Epithelial cell of proximal tubule (primary cell): ENCODE results near the gene CFL2. TPM values are rescaled to one million over a fixed set of nuclear protein-coding genes. Genes with fewer than 3 reads are reported as not detected.

Experiments used
- DNase-seq: peaks from one replicate; pipeline ENCODE4 v3.0.0-alpha.2; 2011; ENCODE audit warnings: low read depth
- H3K4me3 ChIP-seq: 2 replicates; pipeline ENCODE4 v1.5.1; 2011; ENCODE audit warnings: low read depth, mild to moderate bottlenecking, low read length
- total RNA-seq: library from RNA; depleted of rRNA; stranded (reverse); fragments of >200 nt; gene quantifications from 2 replicates; pipeline ENCODE4 v1.2.3, GENCODE V29; 2015
- TF ChIP-seq, protein P1 (sequence below): conservative IDR thresholded peaks from 2 replicates; pipeline ENCODE4 v1.5.1; 2012; ENCODE audit warnings: low read depth, mild to moderate bottlenecking, low read length

CFL2 gene
- total RNA-seq, 1 donor from 2014 or later, result 67.7 TPM

DNA sequence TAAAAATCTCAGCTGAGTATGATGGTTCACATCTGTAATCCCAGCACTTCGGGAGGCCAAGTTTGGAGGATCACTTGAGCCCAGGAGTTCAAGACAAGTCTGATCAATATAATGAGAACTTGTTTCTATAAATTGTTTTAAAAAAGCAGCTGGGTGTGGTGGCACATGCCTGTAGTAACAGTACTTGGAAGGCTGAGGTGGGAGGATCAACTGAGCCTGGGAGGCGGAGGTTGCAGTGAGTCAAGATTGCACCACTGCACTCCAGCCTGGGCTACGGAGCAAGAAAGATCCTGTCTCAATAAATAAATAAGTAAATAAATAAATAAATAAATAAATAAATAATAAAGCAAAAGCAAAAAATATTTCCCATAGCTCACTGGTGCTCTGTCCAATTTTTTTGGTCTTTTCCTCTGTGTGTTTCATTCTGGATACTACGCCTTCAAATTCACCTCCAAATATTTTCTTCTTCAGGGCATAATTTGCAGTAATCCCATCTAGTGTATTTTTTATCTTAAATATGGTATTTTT, 51.8 kb downstream of the CFL2 start:
- no peak for DNase-seq
- TF ChIP-seq, protein P1, sequence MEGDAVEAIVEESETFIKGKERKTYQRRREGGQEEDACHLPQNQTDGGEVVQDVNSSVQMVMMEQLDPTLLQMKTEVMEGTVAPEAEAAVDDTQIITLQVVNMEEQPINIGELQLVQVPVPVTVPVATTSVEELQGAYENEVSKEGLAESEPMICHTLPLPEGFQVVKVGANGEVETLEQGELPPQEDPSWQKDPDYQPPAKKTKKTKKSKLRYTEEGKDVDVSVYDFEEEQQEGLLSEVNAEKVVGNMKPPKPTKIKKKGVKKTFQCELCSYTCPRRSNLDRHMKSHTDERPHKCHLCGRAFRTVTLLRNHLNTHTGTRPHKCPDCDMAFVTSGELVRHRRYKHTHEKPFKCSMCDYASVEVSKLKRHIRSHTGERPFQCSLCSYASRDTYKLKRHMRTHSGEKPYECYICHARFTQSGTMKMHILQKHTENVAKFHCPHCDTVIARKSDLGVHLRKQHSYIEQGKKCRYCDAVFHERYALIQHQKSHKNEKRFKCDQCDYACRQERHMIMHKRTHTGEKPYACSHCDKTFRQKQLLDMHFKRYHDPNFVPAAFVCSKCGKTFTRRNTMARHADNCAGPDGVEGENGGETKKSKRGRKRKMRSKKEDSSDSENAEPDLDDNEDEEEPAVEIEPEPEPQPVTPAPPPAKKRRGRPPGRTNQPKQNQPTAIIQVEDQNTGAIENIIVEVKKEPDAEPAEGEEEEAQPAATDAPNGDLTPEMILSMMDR, result no peak
- no peak overlapping the region for H3K4me3 ChIP-seq

DNA sequence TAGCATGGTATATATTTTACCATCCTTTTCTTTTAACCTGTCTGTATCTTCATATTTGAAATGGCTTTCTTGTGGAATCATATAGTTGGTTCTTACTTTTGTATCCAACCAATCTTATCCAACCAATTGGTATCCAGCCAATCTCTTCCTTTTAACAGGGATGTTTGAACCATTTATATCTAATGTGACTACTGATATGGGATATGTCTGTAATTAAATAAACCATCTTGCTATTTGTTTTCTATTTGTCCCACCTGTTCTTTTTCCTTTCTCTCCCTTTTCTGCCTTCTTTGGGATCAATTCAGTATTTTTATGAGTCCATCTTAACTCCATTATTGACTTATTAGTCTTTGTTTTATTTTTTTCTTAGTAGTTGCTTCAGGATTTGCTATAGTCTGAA, 53.6 kb downstream of the CFL2 start:
- TF ChIP-seq, protein P1, result no peak
- no peak for DNase-seq
- H3K4me3 ChIP-seq, result no peak overlapping the region

Other genes with a start within 250 kb of the CFL2 start
- 26.2 and 29.4 TPM in 2 replicates for gene EAPP, start 174.9 kb downstream of the CFL2 start, total RNA-seq
- 125 TPM in 2 replicates for gene SNX6, start 84.4 kb downstream of the CFL2 start, total RNA-seq
- 39.4 and 56.3 TPM in 2 replicates for gene BAZ1A, start 160.8 kb upstream of the CFL2 start, total RNA-seq